Neural progenitor cell (in vitro differentiated cells): ENCODE results near the gene IL18R1.

ENCODE experiments used
- CTCF ChIP-seq: fragments of 200-600 bp; sonication (generic); IDR thresholded peaks from 2 replicates; pipeline ENCODE4 v1.5.1; 2017; ENCODE audit warnings: antibody characterized with exemption, mild to moderate bottlenecking
- EZH2 ChIP-seq: fragments of 200-600 bp; sonication (generic); IDR thresholded peaks from 2 replicates; pipeline ENCODE4 v1.6.1; 2017; ENCODE audit warnings: antibody characterized with exemption, mild to moderate bottlenecking, moderate library complexity
- EZH2phosphoT487 ChIP-seq: fragments of 200-600 bp; sonication (generic); IDR thresholded peaks from 2 replicates; pipeline ENCODE4 v1.6.1; 2017; ENCODE audit warnings: antibody characterized with exemption

DNA sequence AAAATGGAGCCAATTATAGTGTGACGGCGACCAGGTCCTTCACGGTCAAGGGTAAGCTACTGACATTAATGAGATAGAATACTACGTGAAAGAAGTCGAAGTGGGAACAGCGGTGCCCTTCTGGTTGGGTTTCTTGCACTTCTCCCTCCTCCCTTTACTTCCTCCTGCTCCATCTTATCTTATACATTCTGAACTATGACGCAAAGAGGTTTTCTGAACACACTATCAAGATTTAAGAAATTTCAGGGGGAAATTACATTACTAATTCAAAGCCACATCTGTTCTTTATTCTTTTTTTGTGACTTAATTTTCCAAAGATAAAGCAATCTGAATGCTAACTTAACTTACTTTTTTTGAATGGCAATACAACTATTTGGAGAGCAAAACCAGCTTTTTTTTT, 14.8 kb upstream of the IL18R1 start:
- TF ChIP-seq CTCF = no peak
- no peak for TF ChIP-seq EZH2
- no peak for TF ChIP-seq EZH2phosphoT487
